Smooth muscle cell (in vitro differentiated cells): ENCODE results near the gene SMARCC1. TPM values are rescaled to one million over a fixed set of nuclear protein-coding genes. Genes with fewer than 3 reads are reported as not detected.

ENCODE experiments used
- DNase-seq: peaks from one replicate; lab custom pipeline; 2025; ENCODE audit not compliant: unreplicated experiment; lab: John Stamatoyannopoulos, UW
- H2AFZ ChIP-seq: fragments of 200-600 bp; sonication (generic); 2 replicates; pipeline ENCODE4 v1.6.0; 2016; ENCODE audit warnings: antibody characterized with exemption, low read depth, mild to moderate bottlenecking
- H3F3A ChIP-seq: fragments of 200-600 bp; sonication (generic); 2 replicates; pipeline ENCODE4 v1.6.0; 2017; ENCODE audit warnings: antibody characterized with exemption, low read depth
- H3K27ac ChIP-seq: fragments of 200-600 bp; sonication (generic); 2 replicates; pipeline ENCODE4 v1.5.1; 2016; ENCODE audit warnings: low read depth, mild to moderate bottlenecking
- H3K27me3 ChIP-seq: fragments of 200-600 bp; sonication (generic); 2 replicates; pipeline ENCODE4 v1.6.1; 2016; ENCODE audit warnings: low read depth, mild to moderate bottlenecking
- H3K36me3 ChIP-seq: fragments of 200-600 bp; sonication (generic); 2 replicates; pipeline ENCODE4 v1.5.1; 2016; ENCODE audit warnings: low read depth
- H3K4me1 ChIP-seq: fragments of 200-600 bp; sonication (generic); 2 replicates; pipeline ENCODE4 v1.5.1; 2016; ENCODE audit warnings: low read depth
- H3K4me2 ChIP-seq: fragments of 200-600 bp; sonication (generic); 2 replicates; pipeline ENCODE4 v1.6.0; 2016; ENCODE audit warnings: mild to moderate bottlenecking
- H3K4me3 ChIP-seq: fragments of 200-600 bp; sonication (generic); 2 replicates; pipeline ENCODE4 v1.5.1; 2016; ENCODE audit warnings: mild to moderate bottlenecking
- H3K79me2 ChIP-seq: fragments of 200-600 bp; sonication (generic); 2 replicates; pipeline ENCODE4 v1.6.0; 2016; ENCODE audit warnings: low read depth, mild to moderate bottlenecking
- H3K9ac ChIP-seq: fragments of 200-600 bp; sonication (generic); 2 replicates; pipeline ENCODE4 v1.6.0; 2016; ENCODE audit warnings: low read depth
- H3K9me3 ChIP-seq: fragments of 200-600 bp; sonication (generic); replicated peaks from 2 replicates; pipeline ENCODE4 v1.5.1; 2016; ENCODE audit warnings: low read depth
- H4K20me1 ChIP-seq: fragments of 200-600 bp; sonication (generic); 2 replicates; pipeline ENCODE4 v1.6.0; 2016; ENCODE audit warnings: low read depth
- WGBS: methylation state at CpG from one replicate; pipeline ENCODE4 v1.1.7; 2016; ENCODE audit warnings: low lambda C conversion rate; 5-methylcytosine and 5-hydroxymethylcytosine counted together
- polyA plus RNA-seq: library from polyadenylated mRNA; unstranded; fragments of >200 nt; fragmentation: Nextera tagmentation; extraction: Ambion mirVana; gene quantifications from 2 replicates; pipeline ENCODE4 v1.2.1, GENCODE V29; 2016
- total RNA-seq: library from RNA; depleted of rRNA; stranded (reverse); fragments of >200 nt; gene quantifications from 2 replicates; pipeline ENCODE4 v1.2.3, GENCODE V29; 2014
- TF ChIP-seq, protein P1 (sequence below): fragments of 200-600 bp; sonication (generic); IDR thresholded peaks from 2 replicates; pipeline ENCODE4 v1.5.1; 2017; ENCODE audit warnings: borderline replicate concordance, mild to moderate bottlenecking, antibody characterized with exemption; ENCODE audit not compliant: insufficient read depth, poor library complexity, severe bottlenecking

The SMARCC1 gene
- total and polyA plus RNA-seq, 2 experiments from 2014 or later: 40.5 to 50.3 TPM

DNA sequence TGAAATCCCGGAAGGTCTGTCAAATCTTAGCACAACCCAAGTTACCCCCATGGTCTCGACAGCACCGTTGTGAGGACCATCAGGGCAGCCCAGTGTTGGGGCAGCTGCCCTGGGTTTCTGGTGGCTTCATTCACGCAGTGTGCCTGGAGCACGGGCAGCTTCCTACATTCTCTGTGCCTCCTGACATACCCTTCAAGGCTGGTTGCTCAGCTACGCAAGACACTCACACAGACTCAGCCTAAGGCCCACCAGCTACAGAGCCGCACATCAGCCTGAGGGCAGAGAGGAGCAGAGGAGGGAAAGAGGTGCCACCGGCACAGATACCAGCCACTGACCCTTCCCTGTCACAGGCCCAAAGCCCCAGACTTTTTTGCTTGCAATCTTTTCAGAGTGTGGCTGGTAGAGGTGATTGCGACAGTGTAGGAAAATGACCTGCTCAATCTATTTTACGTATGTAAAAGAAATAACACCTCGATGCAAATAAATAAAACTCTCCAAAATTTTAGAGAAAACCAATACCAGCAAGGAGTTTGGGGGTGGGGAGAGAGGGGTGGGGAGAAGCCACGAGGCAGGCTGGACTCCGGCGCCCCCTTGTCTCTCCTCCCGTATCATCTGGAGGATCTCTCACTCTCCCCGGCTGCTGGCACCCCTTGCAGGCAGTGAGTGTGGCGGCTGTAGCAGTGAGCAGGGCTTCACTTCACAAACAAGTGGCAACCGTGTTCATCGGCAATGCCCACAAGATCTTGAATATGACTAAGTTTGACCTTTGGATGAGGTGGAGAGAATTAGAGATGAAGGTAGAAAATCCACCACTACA, 215.8 kb downstream of the SMARCC1 start:
- TF ChIP-seq, protein P1, sequence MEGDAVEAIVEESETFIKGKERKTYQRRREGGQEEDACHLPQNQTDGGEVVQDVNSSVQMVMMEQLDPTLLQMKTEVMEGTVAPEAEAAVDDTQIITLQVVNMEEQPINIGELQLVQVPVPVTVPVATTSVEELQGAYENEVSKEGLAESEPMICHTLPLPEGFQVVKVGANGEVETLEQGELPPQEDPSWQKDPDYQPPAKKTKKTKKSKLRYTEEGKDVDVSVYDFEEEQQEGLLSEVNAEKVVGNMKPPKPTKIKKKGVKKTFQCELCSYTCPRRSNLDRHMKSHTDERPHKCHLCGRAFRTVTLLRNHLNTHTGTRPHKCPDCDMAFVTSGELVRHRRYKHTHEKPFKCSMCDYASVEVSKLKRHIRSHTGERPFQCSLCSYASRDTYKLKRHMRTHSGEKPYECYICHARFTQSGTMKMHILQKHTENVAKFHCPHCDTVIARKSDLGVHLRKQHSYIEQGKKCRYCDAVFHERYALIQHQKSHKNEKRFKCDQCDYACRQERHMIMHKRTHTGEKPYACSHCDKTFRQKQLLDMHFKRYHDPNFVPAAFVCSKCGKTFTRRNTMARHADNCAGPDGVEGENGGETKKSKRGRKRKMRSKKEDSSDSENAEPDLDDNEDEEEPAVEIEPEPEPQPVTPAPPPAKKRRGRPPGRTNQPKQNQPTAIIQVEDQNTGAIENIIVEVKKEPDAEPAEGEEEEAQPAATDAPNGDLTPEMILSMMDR: no peak
- DNase-seq: no peak
- Histone ChIP-seq H3K79me2 (no peaks in the 10 kb centered on the region), H3K27ac (no peak overlapping the region), H3K9me3 (no peaks in the 10 kb centered on the region), H2AFZ (no peak overlapping the region), H3F3A (no peaks in the 10 kb centered on the region), H3K4me2 (no peak overlapping the region), H4K20me1 (no peaks in the 10 kb centered on the region), H3K27me3 (peaks cover 4% of the 10 kb centered on the region), H3K4me3 (no peak overlapping the region), H3K4me1 (peaks cover 2% of the 10 kb centered on the region), H3K9ac (no peak overlapping the region), H3K36me3 (no peaks in the 10 kb centered on the region)
- 80% methylated on average over 19 of the region's 19 CpGs for WGBS

DNA sequence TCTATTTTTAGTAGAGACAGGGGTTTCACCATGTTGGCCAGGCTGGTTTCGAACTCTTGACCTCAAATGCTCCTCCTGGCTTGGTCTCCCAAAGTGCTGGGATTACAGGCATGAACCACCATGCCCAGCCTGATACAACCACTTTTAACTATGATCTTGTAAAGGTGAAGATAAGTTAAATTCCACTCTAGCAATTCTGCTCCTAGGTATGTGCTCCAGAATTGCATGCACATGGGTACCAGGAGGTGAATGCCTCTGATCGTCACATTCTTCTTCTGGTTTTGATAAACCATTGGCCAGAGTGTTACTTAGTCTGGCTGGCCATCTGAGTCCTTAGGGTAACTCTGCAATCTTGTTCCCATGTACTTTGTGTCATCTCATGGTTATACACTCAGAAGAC, 225.3 kb downstream of the SMARCC1 start:
- H3F3A ChIP-seq: no peaks in the 10 kb centered on the region
- no peak overlapping the region for H3K4me3 ChIP-seq
- WGBS: 98% methylated on average over 2 of the region's 2 CpGs
- no peak for DNase-seq
- no peak overlapping the region for H3K9ac ChIP-seq
- H3K79me2 ChIP-seq: no peaks in the 10 kb centered on the region
- no peaks in the 10 kb centered on the region for H4K20me1 ChIP-seq
- TF ChIP-seq, protein P1: no peak
- H3K36me3 ChIP-seq: no peaks in the 10 kb centered on the region
- no peaks in the 10 kb centered on the region for H3K27me3 ChIP-seq
- H3K4me2 ChIP-seq: no peak overlapping the region
- no peak overlapping the region for H3K27ac ChIP-seq
- no peaks in the 10 kb centered on the region for H3K4me1 ChIP-seq
- no peaks in the 10 kb centered on the region for H3K9me3 ChIP-seq
- H2AFZ ChIP-seq: no peak overlapping the region

DNA sequence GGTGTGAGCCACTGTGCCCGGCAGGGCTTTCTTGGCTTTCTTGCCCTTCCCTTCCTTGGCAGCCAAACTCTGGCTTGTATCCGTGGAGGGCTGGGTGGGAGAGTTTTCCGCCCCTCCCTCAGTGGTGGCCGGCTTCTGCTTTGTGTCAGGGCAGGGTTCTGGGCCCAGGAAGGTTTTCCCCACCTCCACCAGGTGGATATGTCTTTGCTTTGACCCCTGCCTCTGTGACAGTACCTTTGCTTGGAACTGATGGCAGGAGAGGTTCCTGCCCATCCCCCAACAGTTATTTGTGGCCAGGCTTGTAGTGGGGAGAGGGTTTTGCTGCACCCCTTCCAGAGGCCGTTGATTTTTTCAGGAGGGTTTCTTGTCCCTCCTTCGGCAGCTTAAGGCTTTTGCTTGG, 227.4 kb downstream of the SMARCC1 start:
- 83% methylated on average over 6 of the region's 6 CpGs for WGBS
- H3K4me3 ChIP-seq: no peak overlapping the region
- H3K27ac ChIP-seq: no peak overlapping the region
- no peak overlapping the region for H3K4me2 ChIP-seq
- no peaks in the 10 kb centered on the region for H3K36me3 ChIP-seq
- no peak for DNase-seq
- H4K20me1 ChIP-seq: no peaks in the 10 kb centered on the region
- no peaks in the 10 kb centered on the region for H3F3A ChIP-seq
- H3K9ac ChIP-seq: no peak overlapping the region
- H3K4me1 ChIP-seq: no peaks in the 10 kb centered on the region
- H2AFZ ChIP-seq: no peak overlapping the region
- no peaks in the 10 kb centered on the region for H3K79me2 ChIP-seq
- H3K9me3 ChIP-seq: no peaks in the 10 kb centered on the region
- TF ChIP-seq, protein P1: no peak
- peaks cover 6% of the 10 kb centered on the region for H3K27me3 ChIP-seq

DNA sequence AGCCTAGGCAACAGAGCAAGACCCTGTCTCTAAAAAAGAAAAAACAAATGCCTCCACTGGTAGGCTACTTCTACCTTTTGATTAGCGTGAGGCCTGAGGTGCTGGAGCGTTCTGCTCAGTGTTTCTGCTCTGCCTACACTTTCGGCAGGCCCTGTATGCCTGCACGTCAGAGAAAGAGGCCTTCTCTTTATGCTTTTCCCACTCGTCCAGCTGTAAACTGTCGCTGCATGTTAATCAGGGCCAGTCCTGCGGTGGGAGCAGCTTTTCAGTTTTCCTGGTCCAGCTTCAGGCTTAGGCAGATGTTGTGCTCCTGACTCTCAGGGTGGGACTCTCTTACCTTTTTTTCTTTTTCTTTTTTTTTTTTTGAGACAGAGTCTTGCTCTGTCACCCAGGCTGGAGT, 228.3 kb downstream of the SMARCC1 start:
- no peaks in the 10 kb centered on the region for H3K36me3 ChIP-seq
- peaks cover 13% of the 10 kb centered on the region for H3K27me3 ChIP-seq
- no peaks in the 10 kb centered on the region for H3K4me1 ChIP-seq
- no peaks in the 10 kb centered on the region for H4K20me1 ChIP-seq
- H3K27ac ChIP-seq: no peak overlapping the region
- WGBS: 86% methylated on average over 7 of the region's 7 CpGs
- no peak for DNase-seq
- H3K9me3 ChIP-seq: no peaks in the 10 kb centered on the region
- TF ChIP-seq, protein P1: no peak
- H3K4me2 ChIP-seq: no peak overlapping the region
- no peak overlapping the region for H3K4me3 ChIP-seq
- H3K79me2 ChIP-seq: no peaks in the 10 kb centered on the region
- H2AFZ ChIP-seq: no peak overlapping the region
- H3K9ac ChIP-seq: no peak overlapping the region
- H3F3A ChIP-seq: no peaks in the 10 kb centered on the region
